IPS-NIHi7 (cell line): Measurements from ENCODE around the gene BTG1.
A peak's percentile ranks its signal among the peaks of the same experiment; 100 is the strongest.
"Not testable (repeated sequence)": the region's sequence is repeated elsewhere in the genome, so short reads cannot be mapped to it uniquely, and the experiment has no call there.

Source experiments
- DNase-seq: peaks from one replicate; pipeline ENCODE4 v3.0.0; 2012; ENCODE audit warnings: mixed read lengths; ENCODE audit errors: extremely low spot score

Gene BTG1

DNA sequence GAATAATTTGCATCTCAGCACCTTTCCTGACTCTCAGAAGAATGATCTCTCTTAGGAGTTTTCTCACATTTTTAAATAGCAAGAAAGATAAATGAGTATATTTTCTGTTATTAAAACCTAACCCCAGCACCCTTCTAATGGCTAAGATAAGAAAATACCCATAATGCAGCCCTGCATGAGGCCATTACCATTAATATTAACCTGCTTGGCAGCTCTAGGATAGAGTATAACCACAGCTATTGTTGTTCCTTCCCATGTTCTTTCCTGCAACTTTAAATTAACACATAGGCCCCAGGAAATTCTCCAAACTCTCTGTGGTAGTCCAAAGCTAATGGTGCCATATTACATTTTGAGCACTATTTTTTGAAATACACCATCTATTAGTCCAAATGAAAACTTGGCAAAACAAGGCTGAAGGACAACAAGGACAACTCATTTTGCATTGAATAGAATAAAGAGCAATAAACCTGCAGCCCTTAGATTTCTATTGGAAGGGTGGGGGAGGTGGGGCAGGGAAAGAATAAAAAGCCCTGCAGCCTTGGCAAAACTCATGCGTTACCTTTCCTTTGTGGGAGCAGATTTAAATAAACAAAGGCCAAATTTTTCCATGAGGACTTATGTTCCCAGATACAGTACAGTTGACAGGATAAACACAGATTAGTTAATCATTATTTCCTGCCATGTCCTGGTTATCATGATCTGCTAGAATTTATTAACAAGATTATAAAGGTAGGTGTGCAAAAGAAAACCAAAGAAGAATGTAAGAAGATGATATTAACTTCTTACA, 46.9 kb downstream of the BTG1 start:
- no peak for DNase-seq

DNA sequence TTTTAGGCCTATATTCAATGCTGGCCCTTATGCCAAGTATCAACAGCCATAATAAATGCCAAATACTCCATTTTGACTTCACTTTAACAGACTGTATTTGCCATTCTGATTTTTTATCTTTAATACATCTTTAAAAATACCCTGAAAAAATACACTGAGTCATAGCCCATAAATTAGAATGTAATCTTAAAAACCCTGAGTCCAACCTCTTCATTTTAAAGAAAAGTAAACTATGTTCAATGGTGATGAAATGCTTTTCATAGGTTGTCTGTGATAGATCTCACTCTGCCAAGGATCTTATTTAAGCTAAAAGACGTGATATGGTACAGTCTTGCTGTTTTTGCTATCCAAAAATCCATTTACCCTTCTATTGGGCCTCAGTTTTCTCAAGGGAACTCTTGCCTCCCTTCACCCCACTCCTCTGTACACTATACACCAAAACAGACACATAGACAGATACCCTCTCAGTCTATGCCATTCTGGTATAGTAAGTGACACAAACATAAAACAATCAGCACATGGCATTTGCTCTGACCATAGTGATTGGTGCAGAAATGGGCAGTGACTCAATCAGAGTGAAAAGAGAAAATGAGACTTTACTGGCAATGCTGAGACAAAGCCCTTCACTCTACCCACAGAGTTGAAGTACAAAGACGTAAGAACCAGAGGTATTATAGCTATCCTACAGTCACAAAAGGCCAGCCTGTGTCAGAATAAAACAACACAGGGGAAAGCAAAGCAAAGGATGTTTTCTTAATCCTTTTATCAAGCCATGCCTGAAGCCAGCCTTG, 49.1 kb downstream of the BTG1 start:
- DNase-seq = no peak

DNA sequence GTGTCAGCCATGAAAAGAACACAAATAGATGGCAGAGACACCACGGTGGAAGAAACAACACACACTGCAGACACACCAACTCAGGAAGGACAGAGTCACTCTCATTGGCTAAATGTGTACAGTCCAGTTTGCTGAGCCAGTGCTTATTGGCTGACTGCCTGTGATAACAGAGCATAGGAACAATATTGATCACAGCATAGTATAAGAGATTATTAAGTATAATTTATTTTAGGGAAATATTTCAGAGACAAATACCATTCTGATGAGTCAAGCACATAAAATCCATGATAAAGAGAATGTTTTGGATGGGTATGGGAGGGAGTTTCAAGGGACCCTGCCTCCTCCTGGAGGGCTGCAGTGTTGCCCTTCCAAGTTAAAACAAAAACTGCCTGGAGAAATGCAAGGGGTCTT, 50.9 kb downstream of the BTG1 start:
- peak; percentile 27 for DNase-seq

DNA sequence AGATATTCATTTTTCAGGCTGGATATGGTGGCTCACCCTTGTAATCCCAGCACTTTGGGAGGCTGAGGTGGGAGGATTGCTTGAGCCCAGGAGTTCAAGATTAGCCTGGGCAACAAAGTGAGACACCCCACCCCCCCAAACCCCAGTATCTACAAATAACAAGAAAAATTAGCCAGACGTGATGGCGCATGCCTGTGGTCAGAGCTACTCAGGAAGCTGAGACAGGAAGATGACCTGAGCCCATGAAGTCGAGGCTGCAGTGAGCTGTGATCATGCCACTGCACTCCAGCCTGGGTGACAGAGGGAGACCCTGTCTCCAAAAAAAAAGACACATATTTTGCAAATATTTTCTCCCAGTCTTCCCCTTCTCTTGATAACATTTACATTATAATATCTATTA, 51.3 kb downstream of the BTG1 start:
- not testable (repeated sequence) for DNase-seq
